Measurements from ENCODE around the gene CCDC188. TPM values are rescaled to one million over a fixed set of nuclear protein-coding genes. Genes with fewer than 3 reads are reported as not detected.

CCDC188 gene
- total and polyA plus RNA-seq, 2 donors (not counting 1 experiment from before 2014, with no cell fraction given) = not detected

- no peak overlapping the region for H3K27ac ChIP-seq (ENCODE audit: low read length in 2 of 2)
- H3K4me2 ChIP-seq (replicated peaks; ENCODE audit: low read depth, low read length, poor library complexity, severe bottlenecking) = no peak overlapping the region
- H3K36me3 ChIP-seq (replicated peaks in 1 of 2; ENCODE audit: control extremely low read depth in 1 of 2, control insufficient read depth in 1 of 2, extremely low read depth in 1 of 2, insufficient read depth in 2 of 2, low read length in 1 of 2) = no peaks in the 10 kb centered on the region
- Mint-ChIP-seq H3K9me3 (ENCODE audit: insufficient read depth) (no peaks in the 10 kb centered on the region), H3K4me1 (peaks cover 4% of the 10 kb centered on the region), H3K27ac (no peak overlapping the region), H3K27me3 (no peaks in the 10 kb centered on the region), H3K4me3 (no peak overlapping the region)
- CTCF ChIA-PET = interaction anchor here (2.3 kb wide), 1 partner anchor 10 kb away, joined by 6 read pairs; no protein-coding TSS in a partner anchor
- no peak for ATAC-seq (ENCODE audit: low read depth)
- H4K20me1 ChIP-seq (ENCODE audit: control insufficient read depth, insufficient read depth, low read length, poor library complexity, severe bottlenecking) = no peaks in the 10 kb centered on the region
- POLR2A ChIA-PET = no interaction called here
- H3K4me1 ChIP-seq (ENCODE audit: control insufficient read depth in 2 of 2, insufficient read depth in 2 of 2, low read length in 2 of 2) = peaks cover 0 to 3% of the 10 kb centered on the region in 2 donors
- no peaks in the 10 kb centered on the region for H3K79me2 ChIP-seq (ENCODE audit: control insufficient read depth, insufficient read depth, low read length)
- no peaks in the 10 kb centered on the region for H3K27me3 ChIP-seq (replicated peaks in 1 of 4; ENCODE audit: control extremely low read depth in 1 of 4, control insufficient read depth in 3 of 4, insufficient read depth in 4 of 4, low read length in 3 of 4)
- intact Hi-C loops (cut with micrococcal nuclease) = no loop called here
- DNase-seq = no peak
- H2AFZ ChIP-seq (ENCODE audit: insufficient read depth, low read depth, low read length, poor library complexity, severe bottlenecking) = no peak overlapping the region
- H3K9me3 ChIP-seq (ENCODE audit: control extremely low read depth in 1 of 3, control insufficient read depth in 2 of 3, insufficient read depth in 1 of 3, low read length in 2 of 3) = no peaks in the 10 kb centered on the region
- no peak overlapping the region for H3K4me3 ChIP-seq (ENCODE audit: control extremely low read depth in 1 of 5, extremely low read depth in 1 of 5, insufficient read depth in 1 of 5, low read depth in 2 of 5, low read length in 4 of 5)
- TF ChIP-seq EZH2 (IDR thresholded peaks at IDR 0.05; ENCODE audit: borderline replicate concordance, insufficient read depth, low read depth, low read length, poor library complexity, severe bottlenecking) = no peak
- TF ChIP-seq, protein P1, sequence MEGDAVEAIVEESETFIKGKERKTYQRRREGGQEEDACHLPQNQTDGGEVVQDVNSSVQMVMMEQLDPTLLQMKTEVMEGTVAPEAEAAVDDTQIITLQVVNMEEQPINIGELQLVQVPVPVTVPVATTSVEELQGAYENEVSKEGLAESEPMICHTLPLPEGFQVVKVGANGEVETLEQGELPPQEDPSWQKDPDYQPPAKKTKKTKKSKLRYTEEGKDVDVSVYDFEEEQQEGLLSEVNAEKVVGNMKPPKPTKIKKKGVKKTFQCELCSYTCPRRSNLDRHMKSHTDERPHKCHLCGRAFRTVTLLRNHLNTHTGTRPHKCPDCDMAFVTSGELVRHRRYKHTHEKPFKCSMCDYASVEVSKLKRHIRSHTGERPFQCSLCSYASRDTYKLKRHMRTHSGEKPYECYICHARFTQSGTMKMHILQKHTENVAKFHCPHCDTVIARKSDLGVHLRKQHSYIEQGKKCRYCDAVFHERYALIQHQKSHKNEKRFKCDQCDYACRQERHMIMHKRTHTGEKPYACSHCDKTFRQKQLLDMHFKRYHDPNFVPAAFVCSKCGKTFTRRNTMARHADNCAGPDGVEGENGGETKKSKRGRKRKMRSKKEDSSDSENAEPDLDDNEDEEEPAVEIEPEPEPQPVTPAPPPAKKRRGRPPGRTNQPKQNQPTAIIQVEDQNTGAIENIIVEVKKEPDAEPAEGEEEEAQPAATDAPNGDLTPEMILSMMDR (IDR thresholded peaks at IDR 0.05) = no peak
- 68% methylated on average over 10 of the region's 14 CpGs for WGBS (ENCODE audit: insufficient coverage)
- no peak overlapping the region for H3K9ac ChIP-seq (ENCODE audit: low read length)
Measured at GRCh38 chr22:20147237-20147988, 3.4 kb downstream of the CCDC188 start.

DNA sequence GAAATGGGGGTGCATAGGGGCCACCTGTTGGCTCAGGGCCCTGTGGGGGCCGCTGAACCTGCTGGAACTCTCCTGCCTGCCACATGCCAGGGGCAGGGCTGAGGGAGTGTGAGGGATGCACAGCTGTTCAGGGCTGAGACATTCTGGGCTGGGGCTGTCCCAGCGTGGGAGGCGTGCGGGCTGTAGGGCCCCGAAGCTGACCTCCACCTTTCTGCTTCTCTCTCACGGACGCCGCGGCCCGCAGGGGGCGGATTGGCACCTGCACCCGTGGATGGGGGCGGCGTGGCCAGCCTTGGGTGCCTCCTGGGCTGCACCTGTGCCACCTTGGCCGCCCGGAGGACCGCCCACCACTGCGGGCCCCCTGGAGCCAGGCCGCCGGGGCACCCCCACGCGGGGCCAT is 4.1 kb downstream of the CCDC188 start:
- Histone ChIP-seq H3K4me1 (ENCODE audit: control insufficient read depth in 2 of 2, insufficient read depth in 2 of 2, low read length in 2 of 2) (peaks cover 0 to 3% of the 10 kb centered on the region in 2 donors), H3K9ac (ENCODE audit: low read length) (no peak overlapping the region), H3K4me2 (replicated peaks; ENCODE audit: low read depth, low read length, poor library complexity, severe bottlenecking) (no peak overlapping the region), H3K9me3 (ENCODE audit: control extremely low read depth in 1 of 3, control insufficient read depth in 2 of 3, insufficient read depth in 1 of 3, low read length in 2 of 3) (no peaks in the 10 kb centered on the region), H4K20me1 (ENCODE audit: control insufficient read depth, insufficient read depth, low read length, poor library complexity, severe bottlenecking) (no peaks in the 10 kb centered on the region), H3K36me3 (replicated peaks in 1 of 2; ENCODE audit: control extremely low read depth in 1 of 2, control insufficient read depth in 1 of 2, extremely low read depth in 1 of 2, insufficient read depth in 2 of 2, low read length in 1 of 2) (no peaks in the 10 kb centered on the region), H3K4me3 (ENCODE audit: control extremely low read depth in 1 of 5, extremely low read depth in 1 of 5, insufficient read depth in 1 of 5, low read depth in 2 of 5, low read length in 4 of 5) (no peak overlapping the region), H3K79me2 (ENCODE audit: control insufficient read depth, insufficient read depth, low read length) (no peaks in the 10 kb centered on the region), H2AFZ (ENCODE audit: insufficient read depth, low read depth, low read length, poor library complexity, severe bottlenecking) (no peak overlapping the region), H3K27me3 (replicated peaks in 1 of 4; ENCODE audit: control extremely low read depth in 1 of 4, control insufficient read depth in 3 of 4, insufficient read depth in 4 of 4, low read length in 3 of 4) (no peaks in the 10 kb centered on the region), H3K27ac (ENCODE audit: low read length in 2 of 2) (no peak overlapping the region)
- DNase-seq (no peak), ATAC-seq (ENCODE audit: low read depth) (no peak)
- Mint-ChIP-seq H3K9me3 (ENCODE audit: insufficient read depth) (no peaks in the 10 kb centered on the region), H3K4me1 (peaks cover 4% of the 10 kb centered on the region), H3K4me3 (no peak overlapping the region), H3K27ac (no peak overlapping the region), H3K27me3 (no peaks in the 10 kb centered on the region)
- intact Hi-C loops (cut with micrococcal nuclease) = no loop called here
- no peak for TF ChIP-seq EZH2 (IDR thresholded peaks at IDR 0.05; ENCODE audit: borderline replicate concordance, insufficient read depth, low read depth, low read length, poor library complexity, severe bottlenecking)
- TF ChIP-seq, protein P1 (IDR thresholded peaks at IDR 0.05) = no peak
- ChIA-PET POLR2A (no interaction called here), CTCF (interaction anchor here (2.3 kb wide), 1 partner anchor 10 kb away, joined by 6 read pairs; no protein-coding TSS in a partner anchor)
- WGBS (ENCODE audit: insufficient coverage) = 65% methylated on average over 21 of the region's 22 CpGs
